KMS-11 (cell line): ENCODE data around the gene GTF3A.

Experiments used
- H2AFZ ChIP-seq: fragments of 200-600 bp; sonication (generic); 2 replicates; pipeline ENCODE4 v1.6.1; 2016; ENCODE audit warnings: antibody characterized with exemption, mixed run types, low read depth
- H3K27ac ChIP-seq: fragments of 200-600 bp; sonication (generic); 2 replicates; pipeline ENCODE4 v1.6.1; 2016; ENCODE audit warnings: mild to moderate bottlenecking, mixed run types
- H3K27me3 ChIP-seq: fragments of 200-600 bp; sonication (generic); 2 replicates; pipeline ENCODE4 v1.6.1; 2017; ENCODE audit warnings: mild to moderate bottlenecking, low read depth, mixed run types, moderate library complexity; ENCODE audit not compliant: insufficient read depth
- H3K36me3 ChIP-seq: fragments of 200-600 bp; sonication (generic); 2 replicates; pipeline ENCODE4 v1.6.1; 2017; ENCODE audit warnings: mild to moderate bottlenecking, mixed run types; ENCODE audit not compliant: insufficient read depth
- H3K4me1 ChIP-seq: fragments of 200-600 bp; sonication (generic); 2 replicates; pipeline ENCODE4 v1.6.1; 2016; ENCODE audit warnings: mild to moderate bottlenecking, low read depth, mixed run types; ENCODE audit not compliant: poor library complexity, severe bottlenecking
- H3K4me2 ChIP-seq: fragments of 200-600 bp; sonication (generic); 2 replicates; pipeline ENCODE4 v1.7.0; 2016; ENCODE audit warnings: mild to moderate bottlenecking, mixed run types
- H3K4me3 ChIP-seq: fragments of 200-600 bp; sonication (generic); IDR thresholded peaks from 2 replicates; pipeline ENCODE4 v1.6.1; 2017; ENCODE audit warnings: low read depth, low read length, mixed read lengths; ENCODE audit not compliant: insufficient read depth
- H3K79me2 ChIP-seq: fragments of 200-600 bp; sonication (generic); 2 replicates; pipeline ENCODE4 v1.6.1; 2016; ENCODE audit warnings: low read depth, mixed run types; ENCODE audit not compliant: insufficient read depth
- H3K9ac ChIP-seq: fragments of 200-600 bp; sonication (generic); 2 replicates; pipeline ENCODE4 v1.6.1; 2016; ENCODE audit warnings: mild to moderate bottlenecking, mixed run types
- H4K20me1 ChIP-seq: fragments of 200-600 bp; sonication (generic); 2 replicates; pipeline ENCODE4 v1.6.1; 2016; ENCODE audit warnings: mild to moderate bottlenecking, mixed run types; ENCODE audit not compliant: insufficient read depth
- CTCF ChIP-seq: fragments of 200-600 bp; sonication (generic); conservative IDR thresholded peaks from 2 replicates; pipeline ENCODE4 v1.6.1; 2017; ENCODE audit warnings: low read depth, mild to moderate bottlenecking, antibody characterized with exemption, low read length, moderate library complexity, mixed read lengths

GTF3A gene

GRCh38 chr13:27442071-27442647 lies 17.7 kb downstream of the GTF3A start:
- no peak overlapping the region for H3K9ac ChIP-seq
- no peak overlapping the region for H3K4me2 ChIP-seq

GRCh38 chr13:27442797-27443196 lies 18.4 kb downstream of the GTF3A start:
- no peak overlapping the region for H3K9ac ChIP-seq
- no peaks in the 10 kb centered on the region for H3K4me1 ChIP-seq
- H4K20me1 ChIP-seq: no peaks in the 10 kb centered on the region
- H3K27ac ChIP-seq: no peak overlapping the region
- no peak overlapping the region for H3K4me2 ChIP-seq
- H3K4me3 ChIP-seq: no peak overlapping the region
- no peak for TF ChIP-seq CTCF
- no peaks in the 10 kb centered on the region for H3K79me2 ChIP-seq
- H2AFZ ChIP-seq: no peak overlapping the region
- H3K36me3 ChIP-seq: no peaks in the 10 kb centered on the region
- H3K27me3 ChIP-seq: no peaks in the 10 kb centered on the region

More at GRCh38 chr13:27442071-27442647, 17.7 kb downstream of the GTF3A start:
- no peak overlapping the region for H3K4me3 ChIP-seq
- H3K36me3 ChIP-seq: no peaks in the 10 kb centered on the region
- no peaks in the 10 kb centered on the region for H3K27me3 ChIP-seq
- no peak overlapping the region for H3K27ac ChIP-seq
- no peaks in the 10 kb centered on the region for H3K79me2 ChIP-seq
- no peaks in the 10 kb centered on the region for H3K4me1 ChIP-seq
- no peak for TF ChIP-seq CTCF
- H2AFZ ChIP-seq: no peak overlapping the region
- H4K20me1 ChIP-seq: no peaks in the 10 kb centered on the region

GRCh38 chr13:27446986-27447583 lies 22.7 kb downstream of the GTF3A start:
- H3K27me3 ChIP-seq: no peaks in the 10 kb centered on the region
- no peak overlapping the region for H3K27ac ChIP-seq
- peaks cover 14% of the 10 kb centered on the region for H3K79me2 ChIP-seq
- no peaks in the 10 kb centered on the region for H3K36me3 ChIP-seq
- no peak overlapping the region for H3K4me3 ChIP-seq
- no peak overlapping the region for H2AFZ ChIP-seq
- H3K4me2 ChIP-seq: no peak overlapping the region
- no peaks in the 10 kb centered on the region for H4K20me1 ChIP-seq
- no peak for TF ChIP-seq CTCF
- no peak overlapping the region for H3K9ac ChIP-seq
- H3K4me1 ChIP-seq: peaks cover 18% of the 10 kb centered on the region

GRCh38 chr13:27448308-27448707 lies 23.9 kb downstream of the GTF3A start:
- TF ChIP-seq CTCF: no peak
- Histone ChIP-seq H3K27me3 (no peaks in the 10 kb centered on the region), H3K36me3 (no peaks in the 10 kb centered on the region), H3K4me3 (no peak overlapping the region), H3K27ac (no peak overlapping the region), H3K9ac (no peak overlapping the region), H3K4me2 (no peak overlapping the region), H3K79me2 (peaks cover 14% of the 10 kb centered on the region), H3K4me1 (peaks cover 18% of the 10 kb centered on the region), H4K20me1 (no peaks in the 10 kb centered on the region), H2AFZ (no peak overlapping the region)
